Breast epithelium (tissue), 3 donors: Measurements from ENCODE around the gene ZMYND8.

Experiments used
- POLR2A ChIP-seq: fragments of 450-650 bp; IDR thresholded peaks from one replicate; pipeline ENCODE4 v1.6.1; 2016; ENCODE audit warnings: antibody characterized with exemption, mild to moderate bottlenecking, moderate library complexity
- POLR2AphosphoS5 ChIP-seq, 3 donors: sonication (generic); formaldehyde crosslinking; IDR thresholded peaks; one replicate each; pipeline ENCODE4 v1.6.1; 2017; ENCODE audit warnings: antibody characterized with exemption in 3 of 3
- TF ChIP-seq, protein P1 (sequence below), 3 donors: fragments of 450-650 bp; IDR thresholded peaks; one replicate each; pipeline ENCODE4 v1.5.1; 2016 to 2017; ENCODE audit warnings: antibody characterized with exemption in 3 of 3, mild to moderate bottlenecking in 3 of 3, moderate library complexity in 3 of 3

- no peak for TF ChIP-seq POLR2AphosphoS5 (IDR thresholded peaks at IDR 0.05)
- TF ChIP-seq, protein P1, sequence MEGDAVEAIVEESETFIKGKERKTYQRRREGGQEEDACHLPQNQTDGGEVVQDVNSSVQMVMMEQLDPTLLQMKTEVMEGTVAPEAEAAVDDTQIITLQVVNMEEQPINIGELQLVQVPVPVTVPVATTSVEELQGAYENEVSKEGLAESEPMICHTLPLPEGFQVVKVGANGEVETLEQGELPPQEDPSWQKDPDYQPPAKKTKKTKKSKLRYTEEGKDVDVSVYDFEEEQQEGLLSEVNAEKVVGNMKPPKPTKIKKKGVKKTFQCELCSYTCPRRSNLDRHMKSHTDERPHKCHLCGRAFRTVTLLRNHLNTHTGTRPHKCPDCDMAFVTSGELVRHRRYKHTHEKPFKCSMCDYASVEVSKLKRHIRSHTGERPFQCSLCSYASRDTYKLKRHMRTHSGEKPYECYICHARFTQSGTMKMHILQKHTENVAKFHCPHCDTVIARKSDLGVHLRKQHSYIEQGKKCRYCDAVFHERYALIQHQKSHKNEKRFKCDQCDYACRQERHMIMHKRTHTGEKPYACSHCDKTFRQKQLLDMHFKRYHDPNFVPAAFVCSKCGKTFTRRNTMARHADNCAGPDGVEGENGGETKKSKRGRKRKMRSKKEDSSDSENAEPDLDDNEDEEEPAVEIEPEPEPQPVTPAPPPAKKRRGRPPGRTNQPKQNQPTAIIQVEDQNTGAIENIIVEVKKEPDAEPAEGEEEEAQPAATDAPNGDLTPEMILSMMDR (IDR thresholded peaks at IDR 0.05), result no peak
- no peak for TF ChIP-seq POLR2A
Measured at GRCh38 chr20:47337413-47337812, 19.1 kb downstream of the ZMYND8 start.
